Endodermal cell (in vitro differentiated cells): Measurements from ENCODE around the gene LDLRAD4. TPM values are rescaled to one million over a fixed set of nuclear protein-coding genes. Genes with fewer than 3 reads are reported as not detected.

Experiments
- DNase-seq: peaks from one replicate; pipeline ENCODE4 v3.0.0-alpha.2; 2017
- H3K27ac ChIP-seq: 2 replicates; pipeline ENCODE4 v1.5.1; 2013; ENCODE audit warnings: mild to moderate bottlenecking, low read depth, low read length, moderate library complexity
- H3K27me3 ChIP-seq: 2 replicates; pipeline ENCODE4 v1.6.1; 2013; ENCODE audit warnings: mild to moderate bottlenecking, low read length, moderate library complexity; ENCODE audit not compliant: insufficient read depth, control insufficient read depth, poor library complexity, severe bottlenecking
- H3K36me3 ChIP-seq: 2 replicates; pipeline ENCODE4 v1.7.0; 2013; ENCODE audit warnings: mild to moderate bottlenecking, low read length, moderate library complexity; ENCODE audit not compliant: control insufficient read depth, insufficient read depth
- H3K4me1 ChIP-seq: one replicate; pipeline ENCODE4 v1.7.0; 2013; ENCODE audit warnings: low read length; ENCODE audit not compliant: control insufficient read depth, insufficient read depth
- H3K4me3 ChIP-seq: 2 replicates; pipeline ENCODE4 v1.5.1; 2013; ENCODE audit warnings: mild to moderate bottlenecking, low read length, moderate library complexity
- H3K9ac ChIP-seq: 2 replicates; pipeline ENCODE4 v1.6.1; 2013; ENCODE audit warnings: mild to moderate bottlenecking, low read length, moderate library complexity; ENCODE audit not compliant: poor library complexity, severe bottlenecking; ENCODE audit errors: extremely low read depth
- H3K9me3 ChIP-seq: 2 replicates; pipeline ENCODE4 v1.6.1; 2013; ENCODE audit warnings: mild to moderate bottlenecking, low read length, moderate library complexity; ENCODE audit not compliant: control insufficient read depth
- H3K27ac Mint-ChIP-seq: 2 replicates; pipeline ENCODE4 v1.8.0; 2020; ENCODE audit warnings: mixed read lengths
- H3K27me3 Mint-ChIP-seq: 2 replicates; pipeline ENCODE4 v1.8.0; 2021; ENCODE audit warnings: mild to moderate bottlenecking, mixed read lengths; ENCODE audit not compliant: insufficient read depth
- H3K36me3 Mint-ChIP-seq: 2 replicates; pipeline ENCODE4 v1.8.0; 2020; ENCODE audit warnings: low read depth, mixed read lengths
- H3K4me1 Mint-ChIP-seq: 2 replicates; pipeline ENCODE4 v1.8.0; 2020; ENCODE audit warnings: mixed read lengths
- H3K4me3 Mint-ChIP-seq: 2 replicates; pipeline ENCODE4 v1.8.0; 2020; ENCODE audit warnings: mild to moderate bottlenecking, moderate library complexity, mixed read lengths
- H3K9me3 Mint-ChIP-seq: 2 replicates; pipeline ENCODE4 v1.8.0; 2020; ENCODE audit warnings: mild to moderate bottlenecking, mixed read lengths
- WGBS, 2 experiments: methylation state at CpG; one replicate each; pipeline versions ENCODE4 v1.1.5 to v1.1.7; 2013; ENCODE audit warnings: missing lambda C conversion rate in 2 of 2, mixed read lengths in 1 of 2; ENCODE audit not compliant: insufficient coverage in 1 of 2, insufficient read length in 1 of 2; 5-methylcytosine and 5-hydroxymethylcytosine counted together
- total RNA-seq, 2 donors: library from RNA; stranded (reverse); fragmentation: NEBNext Ultra II Directional in 1 of 2; extraction: Animal tissue kit (Norgen Biotek cat#: 25700) in 1 of 2; gene quantifications; 2 replicates in 1 of 2; 3 replicates in 1 of 2; pipeline ENCODE4 v1.2.1, GENCODE V29; 2021
- TF ChIP-seq, protein P1 (sequence below): fragments of 200-600 bp; sonication (generic); conservative IDR thresholded peaks from 2 replicates; pipeline ENCODE4 v1.5.0; 2021; ENCODE audit warnings: antibody characterized with exemption, mild to moderate bottlenecking

Gene LDLRAD4
- total RNA-seq, 2 donors from 2014 or later = 14.9 to 15.1 TPM

GRCh38 chr18:13300029-13300428 lies 81.5 kb downstream of the LDLRAD4 start:
- Histone ChIP-seq H3K27ac (no peak overlapping the region), H3K27me3 (no peaks in the 10 kb centered on the region), H3K36me3 (no peaks in the 10 kb centered on the region), H3K4me1 (no peaks in the 10 kb centered on the region), H3K4me3 (no peak overlapping the region), H3K9ac (no peak overlapping the region), H3K9me3 (no peaks in the 10 kb centered on the region)
- WGBS, 2 experiments = 86 to 89% methylated on average over 4 to 6 of the region's 6 CpGs
- peaks cover 7% of the 10 kb centered on the region for H3K4me1 Mint-ChIP-seq
- H3K36me3 Mint-ChIP-seq = no peaks in the 10 kb centered on the region
- H3K9me3 Mint-ChIP-seq = no peaks in the 10 kb centered on the region
- TF ChIP-seq, protein P1, sequence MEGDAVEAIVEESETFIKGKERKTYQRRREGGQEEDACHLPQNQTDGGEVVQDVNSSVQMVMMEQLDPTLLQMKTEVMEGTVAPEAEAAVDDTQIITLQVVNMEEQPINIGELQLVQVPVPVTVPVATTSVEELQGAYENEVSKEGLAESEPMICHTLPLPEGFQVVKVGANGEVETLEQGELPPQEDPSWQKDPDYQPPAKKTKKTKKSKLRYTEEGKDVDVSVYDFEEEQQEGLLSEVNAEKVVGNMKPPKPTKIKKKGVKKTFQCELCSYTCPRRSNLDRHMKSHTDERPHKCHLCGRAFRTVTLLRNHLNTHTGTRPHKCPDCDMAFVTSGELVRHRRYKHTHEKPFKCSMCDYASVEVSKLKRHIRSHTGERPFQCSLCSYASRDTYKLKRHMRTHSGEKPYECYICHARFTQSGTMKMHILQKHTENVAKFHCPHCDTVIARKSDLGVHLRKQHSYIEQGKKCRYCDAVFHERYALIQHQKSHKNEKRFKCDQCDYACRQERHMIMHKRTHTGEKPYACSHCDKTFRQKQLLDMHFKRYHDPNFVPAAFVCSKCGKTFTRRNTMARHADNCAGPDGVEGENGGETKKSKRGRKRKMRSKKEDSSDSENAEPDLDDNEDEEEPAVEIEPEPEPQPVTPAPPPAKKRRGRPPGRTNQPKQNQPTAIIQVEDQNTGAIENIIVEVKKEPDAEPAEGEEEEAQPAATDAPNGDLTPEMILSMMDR = no peak
- peak; percentile 44 for DNase-seq
- no peaks in the 10 kb centered on the region for H3K27me3 Mint-ChIP-seq
- no peak overlapping the region for H3K4me3 Mint-ChIP-seq
- no peak overlapping the region for H3K27ac Mint-ChIP-seq

DNA sequence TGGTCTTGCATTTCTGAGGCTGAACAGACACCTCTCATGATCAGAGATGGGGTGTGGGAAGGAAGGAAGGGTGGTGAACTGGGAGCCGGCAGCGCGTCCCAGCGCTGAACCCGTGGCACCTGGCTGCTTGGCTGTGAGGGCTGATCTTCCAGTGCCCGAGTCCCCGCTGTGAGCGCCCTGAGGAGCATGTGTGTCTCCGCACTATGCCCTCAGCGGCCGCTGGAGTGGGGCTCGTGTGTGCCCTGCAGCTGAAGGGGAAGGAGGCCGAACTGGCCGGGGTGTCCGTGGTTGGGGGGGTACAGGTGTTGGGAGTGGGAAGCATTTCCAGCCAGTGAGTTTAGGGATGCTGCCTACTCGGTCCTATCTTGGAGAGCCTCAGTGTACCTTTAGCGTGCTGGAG lies 82.2 kb downstream of the LDLRAD4 start:
- H3K9me3 Mint-ChIP-seq = peaks cover 5% of the 10 kb centered on the region
- no peaks in the 10 kb centered on the region for H3K27me3 Mint-ChIP-seq
- DNase-seq = peak; percentile 33
- H3K27ac Mint-ChIP-seq = no peak overlapping the region
- TF ChIP-seq, protein P1 = no peak
- Histone ChIP-seq H3K9me3 (peaks cover 7% of the 10 kb centered on the region), H3K9ac (no peak overlapping the region), H3K4me3 (no peak overlapping the region), H3K36me3 (no peaks in the 10 kb centered on the region), H3K27ac (no peak overlapping the region), H3K4me1 (no peaks in the 10 kb centered on the region), H3K27me3 (no peaks in the 10 kb centered on the region)
- no peak overlapping the region for H3K4me3 Mint-ChIP-seq
- H3K4me1 Mint-ChIP-seq = peaks cover 7% of the 10 kb centered on the region
- 93 to 98% methylated on average over 16 to 17 of the region's 17 CpGs for WGBS, 2 experiments
- no peaks in the 10 kb centered on the region for H3K36me3 Mint-ChIP-seq

DNA sequence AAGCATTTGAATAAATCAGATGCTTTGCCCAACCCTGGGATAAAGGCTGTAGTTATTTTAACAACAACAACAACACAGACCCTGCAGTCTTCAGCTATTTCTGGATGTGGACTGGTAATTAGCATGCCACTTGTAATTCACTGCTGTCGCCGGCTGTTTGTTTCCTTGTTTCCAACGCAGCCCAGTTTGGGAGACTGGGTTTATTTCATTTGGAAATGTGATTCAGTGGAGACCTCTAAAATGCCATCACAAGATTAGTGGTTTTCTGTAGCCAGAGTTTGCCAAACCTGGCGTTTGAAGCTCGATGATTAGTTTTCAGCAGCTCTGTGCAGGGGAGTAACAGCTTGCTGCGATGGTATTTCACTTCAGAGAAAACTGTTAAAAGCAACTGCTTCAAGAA lies 83.5 kb downstream of the LDLRAD4 start:
- Histone ChIP-seq H3K36me3 (no peaks in the 10 kb centered on the region), H3K9ac (no peak overlapping the region), H3K9me3 (peaks cover 7% of the 10 kb centered on the region), H3K4me1 (no peaks in the 10 kb centered on the region), H3K27ac (peak overlapping the region; percentile 68), H3K4me3 (no peak overlapping the region), H3K27me3 (no peaks in the 10 kb centered on the region)
- H3K27me3 Mint-ChIP-seq = no peaks in the 10 kb centered on the region
- peaks cover 7% of the 10 kb centered on the region for H3K9me3 Mint-ChIP-seq
- 68 to 77% methylated on average over 6 of the region's 6 CpGs for WGBS, 2 experiments
- no peak for DNase-seq
- H3K36me3 Mint-ChIP-seq = no peaks in the 10 kb centered on the region
- no peak overlapping the region for H3K27ac Mint-ChIP-seq
- TF ChIP-seq, protein P1 = no peak
- peaks cover 7% of the 10 kb centered on the region for H3K4me1 Mint-ChIP-seq
- no peak overlapping the region for H3K4me3 Mint-ChIP-seq
